Hepatocyte (in vitro differentiated cells): Measurements from ENCODE around the gene PCCA.
"Not testable (repeated sequence)": the region's sequence is repeated elsewhere in the genome, so short reads cannot be mapped to it uniquely, and the experiment has no call there.

Source experiments
- EZH2phosphoT487 ChIP-seq: fragments of 200-600 bp; sonication (generic); IDR thresholded peaks from one replicate; pipeline ENCODE4 v1.6.1; 2018; ENCODE audit warnings: antibody characterized with exemption, mild to moderate bottlenecking, low read depth, moderate library complexity; ENCODE audit not compliant: unreplicated experiment, severe bottlenecking
- TF ChIP-seq, protein P1 (sequence below): fragments of 200-600 bp; sonication (generic); IDR thresholded peaks from 2 replicates; pipeline ENCODE4 v1.5.1; 2016; ENCODE audit warnings: antibody characterized with exemption, mild to moderate bottlenecking; ENCODE audit not compliant: poor library complexity

- TF ChIP-seq, protein P1, sequence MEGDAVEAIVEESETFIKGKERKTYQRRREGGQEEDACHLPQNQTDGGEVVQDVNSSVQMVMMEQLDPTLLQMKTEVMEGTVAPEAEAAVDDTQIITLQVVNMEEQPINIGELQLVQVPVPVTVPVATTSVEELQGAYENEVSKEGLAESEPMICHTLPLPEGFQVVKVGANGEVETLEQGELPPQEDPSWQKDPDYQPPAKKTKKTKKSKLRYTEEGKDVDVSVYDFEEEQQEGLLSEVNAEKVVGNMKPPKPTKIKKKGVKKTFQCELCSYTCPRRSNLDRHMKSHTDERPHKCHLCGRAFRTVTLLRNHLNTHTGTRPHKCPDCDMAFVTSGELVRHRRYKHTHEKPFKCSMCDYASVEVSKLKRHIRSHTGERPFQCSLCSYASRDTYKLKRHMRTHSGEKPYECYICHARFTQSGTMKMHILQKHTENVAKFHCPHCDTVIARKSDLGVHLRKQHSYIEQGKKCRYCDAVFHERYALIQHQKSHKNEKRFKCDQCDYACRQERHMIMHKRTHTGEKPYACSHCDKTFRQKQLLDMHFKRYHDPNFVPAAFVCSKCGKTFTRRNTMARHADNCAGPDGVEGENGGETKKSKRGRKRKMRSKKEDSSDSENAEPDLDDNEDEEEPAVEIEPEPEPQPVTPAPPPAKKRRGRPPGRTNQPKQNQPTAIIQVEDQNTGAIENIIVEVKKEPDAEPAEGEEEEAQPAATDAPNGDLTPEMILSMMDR = not testable (repeated sequence)
- not testable (repeated sequence) for TF ChIP-seq EZH2phosphoT487
Observed at GRCh38 chr13:100524688-100525087, 435.8 kb downstream of the PCCA start.
